ENCODE data around the gene CFAP46. TPM values are rescaled to one million over a fixed set of nuclear protein-coding genes. Genes with fewer than 3 reads are reported as not detected.

CFAP46 gene
- total and polyA plus RNA-seq, 2 of the 8 experiments (the other 6 are each of a cell fraction or from before 2014, with no cell fraction given): 2.6 to 4.8 TPM

GRCh38 chr10:132946311-132946710 lies 3.9 kb upstream of the CFAP46 start (continued):
- TF ChIP-seq, protein P1, sequence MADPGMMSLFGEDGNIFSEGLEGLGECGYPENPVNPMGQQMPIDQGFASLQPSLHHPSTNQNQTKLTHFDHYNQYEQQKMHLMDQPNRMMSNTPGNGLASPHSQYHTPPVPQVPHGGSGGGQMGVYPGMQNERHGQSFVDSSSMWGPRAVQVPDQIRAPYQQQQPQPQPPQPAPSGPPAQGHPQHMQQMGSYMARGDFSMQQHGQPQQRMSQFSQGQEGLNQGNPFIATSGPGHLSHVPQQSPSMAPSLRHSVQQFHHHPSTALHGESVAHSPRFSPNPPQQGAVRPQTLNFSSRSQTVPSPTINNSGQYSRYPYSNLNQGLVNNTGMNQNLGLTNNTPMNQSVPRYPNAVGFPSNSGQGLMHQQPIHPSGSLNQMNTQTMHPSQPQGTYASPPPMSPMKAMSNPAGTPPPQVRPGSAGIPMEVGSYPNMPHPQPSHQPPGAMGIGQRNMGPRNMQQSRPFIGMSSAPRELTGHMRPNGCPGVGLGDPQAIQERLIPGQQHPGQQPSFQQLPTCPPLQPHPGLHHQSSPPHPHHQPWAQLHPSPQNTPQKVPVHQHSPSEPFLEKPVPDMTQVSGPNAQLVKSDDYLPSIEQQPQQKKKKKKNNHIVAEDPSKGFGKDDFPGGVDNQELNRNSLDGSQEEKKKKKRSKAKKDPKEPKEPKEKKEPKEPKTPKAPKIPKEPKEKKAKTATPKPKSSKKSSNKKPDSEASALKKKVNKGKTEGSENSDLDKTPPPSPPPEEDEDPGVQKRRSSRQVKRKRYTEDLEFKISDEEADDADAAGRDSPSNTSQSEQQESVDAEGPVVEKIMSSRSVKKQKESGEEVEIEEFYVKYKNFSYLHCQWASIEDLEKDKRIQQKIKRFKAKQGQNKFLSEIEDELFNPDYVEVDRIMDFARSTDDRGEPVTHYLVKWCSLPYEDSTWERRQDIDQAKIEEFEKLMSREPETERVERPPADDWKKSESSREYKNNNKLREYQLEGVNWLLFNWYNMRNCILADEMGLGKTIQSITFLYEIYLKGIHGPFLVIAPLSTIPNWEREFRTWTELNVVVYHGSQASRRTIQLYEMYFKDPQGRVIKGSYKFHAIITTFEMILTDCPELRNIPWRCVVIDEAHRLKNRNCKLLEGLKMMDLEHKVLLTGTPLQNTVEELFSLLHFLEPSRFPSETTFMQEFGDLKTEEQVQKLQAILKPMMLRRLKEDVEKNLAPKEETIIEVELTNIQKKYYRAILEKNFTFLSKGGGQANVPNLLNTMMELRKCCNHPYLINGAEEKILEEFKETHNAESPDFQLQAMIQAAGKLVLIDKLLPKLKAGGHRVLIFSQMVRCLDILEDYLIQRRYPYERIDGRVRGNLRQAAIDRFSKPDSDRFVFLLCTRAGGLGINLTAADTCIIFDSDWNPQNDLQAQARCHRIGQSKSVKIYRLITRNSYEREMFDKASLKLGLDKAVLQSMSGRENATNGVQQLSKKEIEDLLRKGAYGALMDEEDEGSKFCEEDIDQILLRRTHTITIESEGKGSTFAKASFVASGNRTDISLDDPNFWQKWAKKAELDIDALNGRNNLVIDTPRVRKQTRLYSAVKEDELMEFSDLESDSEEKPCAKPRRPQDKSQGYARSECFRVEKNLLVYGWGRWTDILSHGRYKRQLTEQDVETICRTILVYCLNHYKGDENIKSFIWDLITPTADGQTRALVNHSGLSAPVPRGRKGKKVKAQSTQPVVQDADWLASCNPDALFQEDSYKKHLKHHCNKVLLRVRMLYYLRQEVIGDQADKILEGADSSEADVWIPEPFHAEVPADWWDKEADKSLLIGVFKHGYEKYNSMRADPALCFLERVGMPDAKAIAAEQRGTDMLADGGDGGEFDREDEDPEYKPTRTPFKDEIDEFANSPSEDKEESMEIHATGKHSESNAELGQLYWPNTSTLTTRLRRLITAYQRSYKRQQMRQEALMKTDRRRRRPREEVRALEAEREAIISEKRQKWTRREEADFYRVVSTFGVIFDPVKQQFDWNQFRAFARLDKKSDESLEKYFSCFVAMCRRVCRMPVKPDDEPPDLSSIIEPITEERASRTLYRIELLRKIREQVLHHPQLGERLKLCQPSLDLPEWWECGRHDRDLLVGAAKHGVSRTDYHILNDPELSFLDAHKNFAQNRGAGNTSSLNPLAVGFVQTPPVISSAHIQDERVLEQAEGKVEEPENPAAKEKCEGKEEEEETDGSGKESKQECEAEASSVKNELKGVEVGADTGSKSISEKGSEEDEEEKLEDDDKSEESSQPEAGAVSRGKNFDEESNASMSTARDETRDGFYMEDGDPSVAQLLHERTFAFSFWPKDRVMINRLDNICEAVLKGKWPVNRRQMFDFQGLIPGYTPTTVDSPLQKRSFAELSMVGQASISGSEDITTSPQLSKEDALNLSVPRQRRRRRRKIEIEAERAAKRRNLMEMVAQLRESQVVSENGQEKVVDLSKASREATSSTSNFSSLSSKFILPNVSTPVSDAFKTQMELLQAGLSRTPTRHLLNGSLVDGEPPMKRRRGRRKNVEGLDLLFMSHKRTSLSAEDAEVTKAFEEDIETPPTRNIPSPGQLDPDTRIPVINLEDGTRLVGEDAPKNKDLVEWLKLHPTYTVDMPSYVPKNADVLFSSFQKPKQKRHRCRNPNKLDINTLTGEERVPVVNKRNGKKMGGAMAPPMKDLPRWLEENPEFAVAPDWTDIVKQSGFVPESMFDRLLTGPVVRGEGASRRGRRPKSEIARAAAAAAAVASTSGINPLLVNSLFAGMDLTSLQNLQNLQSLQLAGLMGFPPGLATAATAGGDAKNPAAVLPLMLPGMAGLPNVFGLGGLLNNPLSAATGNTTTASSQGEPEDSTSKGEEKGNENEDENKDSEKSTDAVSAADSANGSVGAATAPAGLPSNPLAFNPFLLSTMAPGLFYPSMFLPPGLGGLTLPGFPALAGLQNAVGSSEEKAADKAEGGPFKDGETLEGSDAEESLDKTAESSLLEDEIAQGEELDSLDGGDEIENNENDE (IDR thresholded peaks at IDR 0.05; ENCODE audit: insufficient replicate concordance, low read length): no peak
- TF ChIP-seq CREB1 (IDR thresholded peaks at IDR 0.05) (no peak), EZH2 (IDR thresholded peaks at IDR 0.05; ENCODE audit: low read depth, low read length, severe bottlenecking) (no peak), JUND (IDR thresholded peaks at IDR 0.05; ENCODE audit: low read length) (no peak), MAFK (IDR thresholded peaks at IDR 0.05; ENCODE audit: low read depth, low read length) (no peak), TEAD4 (IDR thresholded peaks at IDR 0.05; ENCODE audit: low read depth, low read length) (no peak)
- TF ChIP-seq, protein P2, sequence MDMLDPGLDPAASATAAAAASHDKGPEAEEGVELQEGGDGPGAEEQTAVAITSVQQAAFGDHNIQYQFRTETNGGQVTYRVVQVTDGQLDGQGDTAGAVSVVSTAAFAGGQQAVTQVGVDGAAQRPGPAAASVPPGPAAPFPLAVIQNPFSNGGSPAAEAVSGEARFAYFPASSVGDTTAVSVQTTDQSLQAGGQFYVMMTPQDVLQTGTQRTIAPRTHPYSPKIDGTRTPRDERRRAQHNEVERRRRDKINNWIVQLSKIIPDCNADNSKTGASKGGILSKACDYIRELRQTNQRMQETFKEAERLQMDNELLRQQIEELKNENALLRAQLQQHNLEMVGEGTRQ (IDR thresholded peaks at IDR 0.05; ENCODE audit: low read length): no peak
- TF ChIP-seq, protein P3, sequence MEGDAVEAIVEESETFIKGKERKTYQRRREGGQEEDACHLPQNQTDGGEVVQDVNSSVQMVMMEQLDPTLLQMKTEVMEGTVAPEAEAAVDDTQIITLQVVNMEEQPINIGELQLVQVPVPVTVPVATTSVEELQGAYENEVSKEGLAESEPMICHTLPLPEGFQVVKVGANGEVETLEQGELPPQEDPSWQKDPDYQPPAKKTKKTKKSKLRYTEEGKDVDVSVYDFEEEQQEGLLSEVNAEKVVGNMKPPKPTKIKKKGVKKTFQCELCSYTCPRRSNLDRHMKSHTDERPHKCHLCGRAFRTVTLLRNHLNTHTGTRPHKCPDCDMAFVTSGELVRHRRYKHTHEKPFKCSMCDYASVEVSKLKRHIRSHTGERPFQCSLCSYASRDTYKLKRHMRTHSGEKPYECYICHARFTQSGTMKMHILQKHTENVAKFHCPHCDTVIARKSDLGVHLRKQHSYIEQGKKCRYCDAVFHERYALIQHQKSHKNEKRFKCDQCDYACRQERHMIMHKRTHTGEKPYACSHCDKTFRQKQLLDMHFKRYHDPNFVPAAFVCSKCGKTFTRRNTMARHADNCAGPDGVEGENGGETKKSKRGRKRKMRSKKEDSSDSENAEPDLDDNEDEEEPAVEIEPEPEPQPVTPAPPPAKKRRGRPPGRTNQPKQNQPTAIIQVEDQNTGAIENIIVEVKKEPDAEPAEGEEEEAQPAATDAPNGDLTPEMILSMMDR (IDR thresholded peaks at IDR 0.05; ENCODE audit: control extremely low read depth in 1 of 3, insufficient read depth in 1 of 3, low read depth in 1 of 3, low read length in 3 of 3): no peak
